PFSK-1 (cell line): ENCODE measurements around the gene NIPBL.

ENCODE experiments used
- POLR2AphosphoS5 ChIP-seq: IDR thresholded peaks from 2 replicates; pipeline ENCODE4 v1.6.1; 2012; ENCODE audit warnings: low read depth, mild to moderate bottlenecking, control low read depth, low read length, moderate library complexity
- REST ChIP-seq, 2 experiments: IDR thresholded peaks; 2 replicates each; pipeline versions ENCODE4 v1.6.1 to v1.8.0; 2011 to 2012; ENCODE audit warnings: low read depth in 2 of 2, low read length in 2 of 2, control low read depth in 1 of 2, inconsistent platforms in 1 of 2, mild to moderate bottlenecking in 1 of 2, moderate library complexity in 1 of 2; ENCODE audit not compliant: insufficient read depth in 1 of 2
- SIN3A ChIP-seq: IDR thresholded peaks from 2 replicates; pipeline ENCODE4 v1.6.1; 2012; ENCODE audit warnings: mild to moderate bottlenecking, low read length, moderate library complexity, borderline replicate concordance; ENCODE audit not compliant: insufficient read depth
- TAF1 ChIP-seq: IDR thresholded peaks from 2 replicates; pipeline ENCODE4 v1.6.1; 2012; ENCODE audit warnings: low read length, control low read depth, borderline replicate concordance; ENCODE audit not compliant: insufficient read depth

GRCh38 chr5:37110135-37110534, 233.6 kb downstream of the NIPBL start:
- TF ChIP-seq SIN3A (no peak), TAF1 (no peak), POLR2AphosphoS5 (no peak), REST (IDR thresholded peaks at IDR 0.05; ENCODE audit: insufficient read depth in 1 of 2, low read depth in 2 of 2, low read length in 2 of 2) (no peak)
